Ishikawa (cell line): ENCODE measurements around the gene ST6GALNAC6.

Experiments
- CREB1 ChIP-seq: IDR thresholded peaks from 2 replicates; pipeline ENCODE4 v1.6.1; 2012; ENCODE audit warnings: low read depth
- EGR1 ChIP-seq: IDR thresholded peaks from 2 replicates; pipeline ENCODE4 v1.6.1; 2012
- EP300 ChIP-seq: IDR thresholded peaks from 2 replicates; pipeline ENCODE4 v1.6.1; 2012; ENCODE audit warnings: borderline replicate concordance
- MAX ChIP-seq: IDR thresholded peaks from 2 replicates; pipeline ENCODE4 v1.6.1; 2012
- NFIC ChIP-seq: IDR thresholded peaks from 2 replicates; pipeline ENCODE4 v1.6.1; 2012
- RAD21 ChIP-seq: IDR thresholded peaks from 2 replicates; pipeline ENCODE4 v1.6.1; 2012; ENCODE audit warnings: low read depth
- REST ChIP-seq: IDR thresholded peaks from 2 replicates; pipeline ENCODE4 v1.6.1; 2012; ENCODE audit warnings: low read depth, mild to moderate bottlenecking
- TAF1 ChIP-seq: IDR thresholded peaks from 2 replicates; pipeline ENCODE4 v1.6.1; 2012; ENCODE audit warnings: low read depth, mild to moderate bottlenecking
- USF1 ChIP-seq: IDR thresholded peaks from 2 replicates; pipeline ENCODE4 v1.6.1; 2012
- YY1 ChIP-seq: IDR thresholded peaks from 2 replicates; pipeline ENCODE4 v1.6.1; 2012; ENCODE audit warnings: low read depth

- TF ChIP-seq NFIC (no peak), EP300 (no peak), YY1 (no peak), MAX (no peak), USF1 (no peak), EGR1 (no peak), TAF1 (no peak), REST (no peak), CREB1 (no peak), RAD21 (no peak)
Measured at GRCh38 chr9:127895811-127896210, 3.6 kb downstream of the ST6GALNAC6 start.
